Measurements from ENCODE around the gene LAPTM4A.
"Not testable (repeated sequence)": the region's sequence is repeated elsewhere in the genome, so short reads cannot be mapped to it uniquely, and the experiment has no call there.

The LAPTM4A gene

DNA sequence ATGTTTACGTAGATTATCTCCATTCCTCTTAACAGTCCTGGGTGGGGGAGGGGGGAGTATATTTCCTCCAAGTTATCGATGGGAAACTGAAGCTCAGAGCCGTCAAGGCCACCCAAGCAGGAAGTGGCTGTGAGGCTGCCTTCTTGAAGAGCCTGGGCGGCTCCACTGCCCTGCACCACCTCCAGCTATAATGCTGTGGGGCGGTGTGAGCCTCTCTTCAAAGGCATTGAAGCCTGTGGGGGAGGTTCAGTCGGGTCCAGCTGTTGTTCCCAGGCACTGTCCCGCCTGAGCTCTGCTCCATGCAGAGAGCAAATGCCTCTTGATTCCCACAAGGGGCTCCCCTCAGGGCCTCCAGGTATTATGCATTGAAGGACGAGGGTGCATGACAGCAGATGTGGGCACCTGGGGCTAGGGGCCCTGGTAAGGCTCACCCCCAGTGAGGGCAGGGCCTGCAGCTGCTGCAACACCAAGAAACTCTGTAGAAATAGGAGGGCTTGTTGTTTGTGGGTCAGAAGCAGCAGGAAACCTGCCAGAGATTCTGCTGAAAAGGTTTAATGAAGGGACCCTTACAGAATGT is 29.5 kb upstream of the LAPTM4A start:
- TF ChIP-seq ZFX (IDR thresholded peaks at IDR 0.05): no peak
- TF ChIP-seq, protein P1, sequence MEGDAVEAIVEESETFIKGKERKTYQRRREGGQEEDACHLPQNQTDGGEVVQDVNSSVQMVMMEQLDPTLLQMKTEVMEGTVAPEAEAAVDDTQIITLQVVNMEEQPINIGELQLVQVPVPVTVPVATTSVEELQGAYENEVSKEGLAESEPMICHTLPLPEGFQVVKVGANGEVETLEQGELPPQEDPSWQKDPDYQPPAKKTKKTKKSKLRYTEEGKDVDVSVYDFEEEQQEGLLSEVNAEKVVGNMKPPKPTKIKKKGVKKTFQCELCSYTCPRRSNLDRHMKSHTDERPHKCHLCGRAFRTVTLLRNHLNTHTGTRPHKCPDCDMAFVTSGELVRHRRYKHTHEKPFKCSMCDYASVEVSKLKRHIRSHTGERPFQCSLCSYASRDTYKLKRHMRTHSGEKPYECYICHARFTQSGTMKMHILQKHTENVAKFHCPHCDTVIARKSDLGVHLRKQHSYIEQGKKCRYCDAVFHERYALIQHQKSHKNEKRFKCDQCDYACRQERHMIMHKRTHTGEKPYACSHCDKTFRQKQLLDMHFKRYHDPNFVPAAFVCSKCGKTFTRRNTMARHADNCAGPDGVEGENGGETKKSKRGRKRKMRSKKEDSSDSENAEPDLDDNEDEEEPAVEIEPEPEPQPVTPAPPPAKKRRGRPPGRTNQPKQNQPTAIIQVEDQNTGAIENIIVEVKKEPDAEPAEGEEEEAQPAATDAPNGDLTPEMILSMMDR (conservative IDR thresholded peaks at IDR 0.05): no peak
- H3K27ac ChIP-seq: no peak overlapping the region

DNA sequence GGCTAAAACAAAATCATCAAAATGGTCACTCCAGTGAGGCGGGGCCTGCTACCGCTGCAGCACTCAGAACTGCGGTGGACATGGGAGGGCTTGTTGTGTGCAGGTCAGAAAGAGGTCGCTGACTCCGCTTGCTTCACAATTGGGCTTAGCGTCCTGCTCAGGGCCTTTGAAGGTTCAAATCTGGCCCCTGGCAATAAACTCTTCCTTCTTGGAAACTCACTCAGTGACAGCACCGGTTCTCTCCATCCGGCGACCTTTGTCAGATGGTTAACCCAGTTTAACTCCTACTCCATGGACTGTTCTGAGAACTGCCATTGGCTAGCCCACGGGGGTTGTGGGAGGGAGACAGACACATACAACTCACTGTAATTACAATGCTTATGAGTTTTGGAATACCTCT is 29.0 kb upstream of the LAPTM4A start:
- TF ChIP-seq, protein P1 (conservative IDR thresholded peaks at IDR 0.05): no peak
- TF ChIP-seq ZFX (IDR thresholded peaks at IDR 0.05): no peak
- H3K27ac ChIP-seq: no peak overlapping the region

DNA sequence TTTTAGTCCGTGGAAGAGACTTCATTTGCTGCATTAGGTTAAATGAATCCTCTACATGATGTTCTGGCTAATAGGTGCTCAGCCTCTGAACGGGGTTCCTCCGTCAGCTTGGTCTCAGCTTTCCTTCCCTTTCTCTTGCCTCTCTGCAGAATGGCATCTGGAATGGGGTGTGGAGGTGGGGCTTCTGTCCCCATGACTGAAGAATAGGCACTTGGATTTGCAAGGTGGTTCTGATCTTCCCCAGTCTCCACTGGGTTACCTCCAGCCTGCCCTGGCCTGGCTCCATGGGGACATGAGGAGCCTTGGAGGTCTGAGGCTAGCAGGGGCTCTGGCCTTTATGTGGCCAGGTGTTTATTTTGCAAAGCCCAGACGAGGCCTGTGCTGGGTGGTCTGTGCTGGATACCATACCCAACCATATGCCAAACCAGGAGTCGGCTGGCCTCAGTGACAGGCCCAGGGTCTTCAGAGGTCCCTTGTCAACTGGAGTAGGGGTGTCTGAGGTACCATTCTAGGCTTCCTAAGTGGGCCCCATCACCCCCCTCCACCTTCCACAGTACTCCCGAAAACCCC is 28.2 kb upstream of the LAPTM4A start:
- TF ChIP-seq, protein P1 (conservative IDR thresholded peaks at IDR 0.05): no peak
- TF ChIP-seq ZFX (IDR thresholded peaks at IDR 0.05): no peak
- no peak overlapping the region for H3K27ac ChIP-seq

DNA sequence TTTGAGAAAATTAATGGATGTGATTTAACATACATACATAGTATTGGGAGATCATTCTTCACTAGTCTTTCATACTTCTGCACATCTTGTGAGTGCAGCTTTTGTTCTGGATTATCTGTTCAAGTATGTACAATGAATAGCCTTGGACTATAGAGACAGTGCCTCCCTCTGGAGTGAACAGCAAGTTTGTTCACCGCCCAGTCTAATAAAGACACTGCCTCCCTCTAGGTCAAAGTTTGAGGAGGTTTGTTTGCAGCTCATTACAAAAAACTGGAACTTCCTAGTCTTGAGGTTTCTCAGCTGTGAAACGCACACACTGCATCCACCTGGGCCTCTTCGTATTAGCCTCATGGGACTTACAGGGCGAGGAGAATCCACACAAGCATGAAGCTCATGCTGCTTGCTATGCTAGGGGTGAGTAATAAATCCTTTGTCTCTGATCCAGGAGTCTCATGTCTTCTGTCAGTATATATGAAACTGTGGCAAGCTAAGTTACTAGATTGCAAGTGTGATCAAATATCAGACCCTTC is 26.0 kb upstream of the LAPTM4A start:
- TF ChIP-seq, protein P1 (conservative IDR thresholded peaks at IDR 0.05): no peak
- no peak for TF ChIP-seq ZFX (IDR thresholded peaks at IDR 0.05)
- H3K27ac ChIP-seq: no peak overlapping the region

DNA sequence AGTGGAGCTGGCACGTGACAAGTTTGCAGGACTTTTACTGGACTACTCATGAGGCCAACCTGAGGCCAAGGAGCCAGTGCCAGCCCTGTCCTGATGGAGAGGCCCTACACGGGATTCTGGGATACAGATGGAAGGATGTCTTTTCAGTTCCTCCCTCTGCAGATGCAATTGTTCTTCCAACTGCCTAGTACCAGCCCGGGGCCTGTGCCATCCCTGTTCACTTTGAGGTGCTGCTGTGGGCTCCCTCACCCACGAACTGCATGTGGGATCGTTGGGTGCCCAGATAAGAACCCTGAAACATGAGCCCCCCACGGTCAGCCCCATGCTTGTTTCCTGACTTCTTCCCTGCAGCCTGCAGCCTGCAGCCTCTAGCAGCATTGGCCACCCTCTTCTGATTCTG is 25.3 kb upstream of the LAPTM4A start:
- H3K27ac ChIP-seq: no peak overlapping the region
- TF ChIP-seq, protein P1 (conservative IDR thresholded peaks at IDR 0.05): no peak
- TF ChIP-seq ZFX (IDR thresholded peaks at IDR 0.05): no peak

DNA sequence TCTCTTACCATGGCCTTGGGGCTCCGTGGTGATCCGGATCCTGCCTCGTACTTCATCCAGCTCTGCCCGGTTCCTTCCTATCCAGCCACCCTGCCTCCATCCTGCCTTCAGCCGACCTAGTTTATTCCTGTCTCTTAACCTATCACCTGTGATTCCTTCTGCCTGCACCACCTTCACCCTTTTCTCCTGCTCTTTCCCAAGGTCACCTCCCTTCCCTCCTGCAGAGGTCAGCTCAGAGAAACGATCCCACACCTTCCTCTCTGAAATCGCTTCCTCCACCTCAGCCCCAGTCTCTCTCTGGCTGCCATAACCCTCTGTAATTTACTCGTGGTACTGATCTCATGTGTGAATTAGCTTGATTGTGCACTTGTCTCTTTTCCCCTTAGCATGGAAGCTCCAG is 23.5 kb upstream of the LAPTM4A start:
- H3K27ac ChIP-seq: no peak overlapping the region
- TF ChIP-seq, protein P1 (conservative IDR thresholded peaks at IDR 0.05): no peak
- TF ChIP-seq ZFX (IDR thresholded peaks at IDR 0.05): no peak

DNA sequence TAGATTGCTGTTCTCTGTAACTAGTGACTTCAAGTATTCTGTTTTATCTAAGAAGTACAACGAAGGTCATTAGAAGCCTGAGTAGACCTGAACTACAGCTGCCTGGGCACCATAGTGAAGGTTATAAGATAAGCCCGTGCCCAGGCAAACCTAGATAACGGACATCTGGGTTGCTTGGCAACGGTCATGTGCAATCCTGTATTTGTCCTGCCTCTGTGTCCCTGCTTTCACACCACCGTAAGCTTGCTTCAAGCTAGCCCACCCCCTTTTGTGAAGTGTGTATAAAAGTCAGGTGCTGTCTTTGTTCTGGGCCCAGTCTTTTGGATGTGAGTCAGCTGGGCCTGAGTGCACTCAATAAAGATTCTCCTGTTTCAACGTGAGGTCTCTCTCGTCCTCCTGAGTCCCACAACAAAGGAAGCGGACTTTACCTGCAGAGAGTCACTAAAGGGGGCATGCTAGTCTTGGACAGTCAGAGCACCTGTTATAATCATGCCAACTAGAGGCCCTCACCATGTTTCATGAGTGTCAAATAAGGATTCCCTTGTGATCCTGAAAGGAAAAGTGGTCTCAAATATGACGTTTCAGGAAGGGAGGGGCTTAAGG is 22.7 kb upstream of the LAPTM4A start:
- not testable (repeated sequence) for H3K27ac ChIP-seq
